Measurements from ENCODE around the gene CCDC97.
"Not testable (repeated sequence)": the region's sequence is repeated elsewhere in the genome, so short reads cannot be mapped to it uniquely, and the experiment has no call there.

The CCDC97 gene

GRCh38 chr19:41310033-41310831 is at the start of gene CCDC97:
Gene CCDC97 (plus strand): TSS chr19:41310172. CDS start chr19:41310311, 139 bp downstream.
- DNase-seq = peak; percentile 88

GRCh38 chr19:41261474-41262190 is 48.3 kb upstream of the CCDC97 start:
- no peak for DNase-seq

GRCh38 chr19:41263042-41263849 is 46.7 kb upstream of the CCDC97 start:
- peak; percentile 82 for DNase-seq

- peak; percentile 98 for DNase-seq
These were observed 46.0 kb upstream of the CCDC97 start, which contains the start of gene HNRNPUL1 for GRCh38 chr19:41263850-41264580. Gene HNRNPUL1 (plus strand): TSS chr19:41264372. CDS start chr19:41264504, 132 bp downstream.

GRCh38 chr19:41264581-41265394 is 45.2 kb upstream of the CCDC97 start:
- peak; percentile 68 for DNase-seq

GRCh38 chr19:41265395-41266153 is 44.4 kb upstream of the CCDC97 start:
- DNase-seq = peak; percentile 15

- DNase-seq = no peak
These were observed 40.9 kb upstream of the CCDC97 start for GRCh38 chr19:41269055-41269454.

GRCh38 chr19:41269571-41269970 is 40.4 kb upstream of the CCDC97 start:
- DNase-seq = no peak

GRCh38 chr19:41273076-41273475 is 36.9 kb upstream of the CCDC97 start:
- no peak for DNase-seq

GRCh38 chr19:41274802-41275201 is 35.2 kb upstream of the CCDC97 start:
- DNase-seq = no peak

GRCh38 chr19:41276231-41276630 is 33.7 kb upstream of the CCDC97 start:
- DNase-seq = no peak

- no peak for DNase-seq
These were observed 31.5 kb upstream of the CCDC97 start for GRCh38 chr19:41278478-41278877.

GRCh38 chr19:41288673-41289530 is 21.1 kb upstream of the CCDC97 start:
- DNase-seq = no peak

- not testable (repeated sequence) for DNase-seq
These were observed 20.2 kb upstream of the CCDC97 start for GRCh38 chr19:41289814-41290213.

- no peak for DNase-seq
These were observed 15.6 kb upstream of the CCDC97 start for GRCh38 chr19:41294393-41294792.

- no peak for DNase-seq
These were observed 14.5 kb upstream of the CCDC97 start for GRCh38 chr19:41295499-41295898.

GRCh38 chr19:41296433-41296871 is 13.5 kb upstream of the CCDC97 start:
- no peak for DNase-seq

GRCh38 chr19:41297628-41298347 is 12.2 kb upstream of the CCDC97 start:
- no peak for DNase-seq
